GM21528 (cell line): ENCODE data around the gene SERPINA3.
"Not testable (repeated sequence)": the region's sequence is repeated elsewhere in the genome, so short reads cannot be mapped to it uniquely, and the experiment has no call there.

Experiments used
- ATAC-seq: cut with Tn5 transposase; IDR thresholded peaks from one replicate; pipeline ENCODE4 v1.9.1; 2021; ENCODE audit warnings: mild to moderate bottlenecking, moderate library complexity; ENCODE audit not compliant: unreplicated experiment, low FRiP score

Gene SERPINA3

GRCh38 chr14:94612174-94612573 is at the start of gene SERPINA3:
SERPINA3 (plus strand) TSS chr14:94612391; CDS start chr14:94614442, 2,051 bp downstream.
- no peak for ATAC-seq

DNA sequence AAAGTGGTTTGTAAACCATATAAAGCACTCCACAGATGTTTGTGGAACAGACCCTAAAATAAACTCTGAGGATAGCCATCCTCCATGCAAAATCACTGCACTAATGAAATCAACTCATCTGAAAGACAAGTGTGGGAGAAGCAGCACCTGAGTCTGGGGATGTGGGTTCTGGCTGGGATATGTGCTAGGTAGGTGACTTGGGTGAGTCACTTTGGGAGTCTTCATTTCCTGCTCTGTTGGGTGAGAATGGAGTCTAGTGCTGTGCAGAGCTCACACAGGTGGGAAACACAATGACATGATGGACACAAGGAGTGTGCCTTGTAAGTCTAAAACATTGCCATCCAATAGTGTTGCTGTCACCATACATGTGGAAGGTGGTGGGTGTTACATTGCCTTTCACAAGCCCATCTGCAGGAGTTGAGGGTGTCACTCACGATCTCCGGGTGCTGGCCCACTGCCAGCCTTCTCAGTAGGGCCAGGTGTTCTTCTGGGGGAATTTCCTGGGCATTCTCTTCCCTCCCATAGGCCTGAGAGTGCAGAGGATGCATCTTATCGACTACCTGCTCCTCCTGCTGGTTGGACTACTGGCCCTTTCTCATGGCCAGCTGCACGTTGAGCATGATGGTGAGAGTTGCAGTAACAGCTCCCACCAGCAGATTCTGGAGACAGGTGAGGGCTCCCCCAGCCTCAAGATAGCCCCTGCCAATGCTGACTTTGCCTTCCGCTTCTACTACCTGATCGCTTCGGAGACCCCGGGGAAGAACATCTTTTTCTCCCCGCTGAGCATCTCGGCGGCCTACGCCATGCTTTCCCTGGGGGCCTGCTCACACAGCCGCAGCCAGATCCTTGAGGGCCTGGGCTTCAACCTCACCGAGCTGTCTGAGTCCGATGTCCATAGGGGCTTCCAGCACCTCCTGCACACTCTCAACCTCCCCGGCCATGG is 49.0 kb upstream of the SERPINA3 start:
- ATAC-seq, result no peak

DNA sequence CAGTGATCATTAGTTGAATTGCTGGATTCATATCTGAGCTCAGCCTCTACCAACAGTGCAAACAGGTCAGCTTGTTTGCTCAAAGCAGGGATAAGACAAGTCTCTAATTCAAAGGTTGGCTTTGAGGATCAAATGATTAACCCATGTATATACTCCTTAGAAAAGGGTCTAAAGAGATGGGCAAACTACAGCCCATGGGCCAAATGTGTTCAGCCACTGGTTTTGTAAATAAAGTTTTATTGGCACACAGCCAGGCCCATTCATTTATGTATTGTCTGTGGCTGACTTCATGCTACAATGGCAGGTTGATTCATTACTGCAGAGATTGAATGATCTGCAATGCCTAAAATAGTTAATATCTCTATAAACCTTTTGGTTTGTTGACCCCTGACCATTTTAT is 47.8 kb upstream of the SERPINA3 start:
- ATAC-seq, result no peak

GRCh38 chr14:94568186-94568585 is 44.0 kb upstream of the SERPINA3 start:
- ATAC-seq, result no peak

- no peak for ATAC-seq
Measured at GRCh38 chr14:94569381-94570001, 42.7 kb upstream of the SERPINA3 start.

GRCh38 chr14:94570002-94570400 is 42.2 kb upstream of the SERPINA3 start:
- no peak for ATAC-seq

DNA sequence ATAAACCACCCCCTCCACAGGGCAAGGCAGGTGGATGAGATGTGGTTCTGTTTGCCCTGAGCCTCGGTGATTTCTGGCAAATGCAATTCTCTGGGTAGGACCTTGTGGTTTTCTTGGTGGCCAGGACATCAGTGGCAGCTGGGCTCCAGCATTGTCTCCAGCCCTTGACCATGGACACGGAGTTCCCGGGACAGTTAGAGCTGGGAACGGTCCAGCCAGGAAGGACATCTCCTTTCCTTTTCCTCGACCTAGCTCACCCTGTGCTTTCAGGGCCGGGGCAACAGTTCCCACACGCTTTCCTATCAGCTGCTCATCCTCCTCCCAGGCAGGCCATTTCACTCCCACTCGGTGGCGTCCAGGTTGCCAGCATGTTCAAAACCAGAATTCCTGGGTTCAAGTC is 41.8 kb upstream of the SERPINA3 start:
- ATAC-seq, result no peak

DNA sequence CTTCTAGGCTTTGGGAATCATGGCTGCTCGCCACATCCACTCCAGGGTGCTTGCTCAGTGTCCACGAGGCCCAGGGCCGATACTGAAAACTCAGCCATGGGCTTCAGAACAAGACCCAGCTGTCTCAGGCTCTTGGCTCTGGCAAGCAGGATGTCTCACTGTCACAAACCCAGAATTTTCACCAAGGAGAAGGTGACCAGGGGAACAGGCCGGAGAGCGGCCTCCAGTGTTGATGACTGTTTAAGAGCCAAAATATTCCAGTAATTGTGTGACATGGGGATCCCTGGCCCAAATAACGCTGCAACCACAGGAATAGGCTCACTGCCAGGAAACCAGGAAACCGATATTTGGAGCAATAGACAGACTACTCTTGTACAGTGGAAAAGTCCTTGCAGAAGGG is 40.8 kb upstream of the SERPINA3 start:
- no peak for ATAC-seq

- no peak for ATAC-seq
Measured at GRCh38 chr14:94571950-94572349, 40.2 kb upstream of the SERPINA3 start.

DNA sequence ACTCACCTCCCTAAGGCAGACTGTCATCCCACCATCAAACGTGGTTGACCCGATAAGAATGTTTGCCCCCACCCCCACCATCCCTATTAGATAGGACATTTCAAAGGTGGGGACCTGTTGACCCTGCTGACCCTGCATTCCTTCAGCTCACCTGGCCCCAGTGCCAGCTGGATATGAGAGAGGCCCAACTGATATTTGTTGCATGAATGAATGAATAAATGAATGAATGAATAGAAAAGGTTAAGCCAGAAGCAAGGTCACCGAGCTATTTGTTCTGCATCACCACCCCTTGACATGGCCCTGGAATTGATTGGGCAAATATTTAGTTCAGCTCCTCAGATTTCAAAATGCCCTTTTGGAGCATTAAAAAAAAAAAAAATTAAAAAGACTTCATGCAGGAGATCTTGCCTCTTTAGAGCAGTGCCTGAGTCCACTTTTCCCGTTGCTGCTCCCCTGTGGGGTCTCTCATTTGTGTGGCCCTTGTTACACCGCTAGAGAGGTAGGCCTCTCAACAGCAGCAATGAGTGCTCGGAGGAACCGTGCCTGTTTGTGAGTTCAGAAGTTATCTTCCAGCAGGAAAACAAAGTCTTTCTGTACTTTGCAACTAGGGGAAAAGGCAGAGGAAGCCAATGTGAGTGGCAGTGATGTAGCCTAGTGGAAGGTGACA is 39.4 kb upstream of the SERPINA3 start:
- ATAC-seq, result no peak

GRCh38 chr14:94573475-94574277 is 38.5 kb upstream of the SERPINA3 start:
- no peak for ATAC-seq

- no peak for ATAC-seq
Measured at GRCh38 chr14:94574336-94574735, 37.9 kb upstream of the SERPINA3 start.

- no peak for ATAC-seq
Measured at GRCh38 chr14:94575730-94576585, 36.2 kb upstream of the SERPINA3 start.

DNA sequence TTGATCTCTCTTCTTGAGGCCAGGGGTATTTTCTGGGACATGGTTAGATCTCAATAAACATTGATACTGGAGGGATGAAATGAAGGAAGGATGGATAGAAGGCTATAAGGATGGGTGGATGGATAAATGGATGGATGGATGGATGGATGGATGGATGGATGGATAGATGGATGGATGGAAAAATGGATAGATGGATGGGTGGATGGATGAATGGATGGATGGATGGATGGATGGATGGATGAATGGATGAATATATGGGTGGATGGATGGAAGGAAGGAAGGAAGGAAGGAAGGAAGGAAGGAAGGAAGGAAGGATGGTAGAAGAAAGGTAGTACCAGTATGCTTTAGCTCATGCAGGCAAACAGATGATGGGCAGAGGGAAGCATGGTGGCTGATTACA is 34.7 kb upstream of the SERPINA3 start:
- not testable (repeated sequence) for ATAC-seq

DNA sequence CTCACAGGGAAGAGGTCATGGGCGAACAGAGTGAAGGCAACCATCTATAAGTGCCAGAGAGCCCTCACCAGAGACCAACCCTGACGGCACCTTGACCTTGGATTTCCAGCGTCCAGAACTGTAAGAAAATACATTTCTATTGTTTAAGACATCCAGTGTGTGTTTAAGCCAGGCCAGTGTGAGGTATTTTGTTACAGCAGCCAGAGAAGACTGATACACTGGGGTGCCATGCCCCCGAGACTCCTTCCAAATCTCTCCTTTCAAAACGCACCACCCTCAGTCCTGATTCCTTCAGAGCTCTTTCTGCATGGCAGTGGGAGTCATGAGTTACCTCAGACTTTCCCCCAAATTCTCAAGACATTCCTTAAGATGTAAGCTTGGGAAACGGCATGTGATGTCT is 33.5 kb upstream of the SERPINA3 start:
- ATAC-seq, result no peak

GRCh38 chr14:94581127-94581999 is 30.8 kb upstream of the SERPINA3 start, which contains the start of gene SERPINA5:
SERPINA5 (plus strand) TSS chr14:94581426; CDS start chr14:94587363, 5,937 bp downstream.
- ATAC-seq, result no peak

DNA sequence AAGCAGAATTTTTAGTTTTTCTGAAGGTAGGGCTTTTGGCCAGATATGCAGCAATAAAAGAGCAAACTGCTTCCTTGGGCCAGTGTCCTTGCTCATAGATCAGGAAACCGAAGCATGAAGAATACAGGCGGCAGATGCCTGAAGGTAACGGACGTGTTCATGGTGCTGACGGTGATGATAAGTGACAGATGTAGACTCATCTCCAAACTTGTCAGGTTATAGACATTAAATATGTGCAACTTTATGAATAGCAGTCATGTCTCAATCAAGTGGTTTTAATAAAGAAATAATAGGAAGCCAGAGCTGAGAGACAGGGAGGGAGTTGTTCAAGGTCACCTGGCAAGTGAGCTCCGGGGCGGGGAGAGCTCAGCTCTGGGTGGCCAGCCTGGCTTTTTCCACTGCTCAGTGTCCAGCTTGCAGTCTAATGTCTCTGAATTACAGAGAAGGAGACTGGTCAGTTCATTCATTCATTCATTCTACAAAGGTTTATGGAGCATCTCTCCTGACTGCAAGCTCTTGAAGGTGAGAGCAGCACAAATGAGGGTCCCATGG is 29.9 kb upstream of the SERPINA3 start:
- no peak for ATAC-seq

DNA sequence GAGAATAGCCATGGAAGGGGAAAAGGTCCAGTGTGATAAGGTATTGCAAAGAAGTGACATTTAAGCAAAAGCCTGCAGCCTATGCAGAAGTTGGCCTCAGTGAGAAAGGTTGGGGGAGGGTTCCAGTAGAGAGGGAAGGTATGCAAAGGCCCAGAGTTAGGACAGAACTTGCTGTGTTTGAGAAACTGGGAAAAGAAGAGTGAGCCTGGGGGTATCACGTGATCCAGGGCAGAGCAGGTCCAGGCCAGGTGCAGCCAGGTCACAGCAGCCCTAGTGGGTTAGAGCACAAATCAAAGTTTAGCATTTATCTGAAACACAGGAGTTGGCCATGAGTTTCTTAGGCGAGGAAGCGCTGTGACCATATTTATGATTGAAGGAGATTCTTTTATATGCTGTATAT is 29.3 kb upstream of the SERPINA3 start:
- ATAC-seq, result no peak
